ENCODE measurements around the gene PAF1.

The PAF1 gene

GRCh38 chr19:39390751-39391437, at the start of gene PAF1, which contains the start of gene MED29:
Gene PAF1 (minus strand): TSS chr19:39391106. CDS start chr19:39390864, 242 bp downstream.
Gene MED29 (plus strand): TSS chr19:39391378. CDS start chr19:39391423, 45 bp downstream.
- no peak for TF ChIP-seq ZFX (IDR thresholded peaks at IDR 0.05; ENCODE audit: borderline replicate concordance)
- TF ChIP-seq, protein P1, sequence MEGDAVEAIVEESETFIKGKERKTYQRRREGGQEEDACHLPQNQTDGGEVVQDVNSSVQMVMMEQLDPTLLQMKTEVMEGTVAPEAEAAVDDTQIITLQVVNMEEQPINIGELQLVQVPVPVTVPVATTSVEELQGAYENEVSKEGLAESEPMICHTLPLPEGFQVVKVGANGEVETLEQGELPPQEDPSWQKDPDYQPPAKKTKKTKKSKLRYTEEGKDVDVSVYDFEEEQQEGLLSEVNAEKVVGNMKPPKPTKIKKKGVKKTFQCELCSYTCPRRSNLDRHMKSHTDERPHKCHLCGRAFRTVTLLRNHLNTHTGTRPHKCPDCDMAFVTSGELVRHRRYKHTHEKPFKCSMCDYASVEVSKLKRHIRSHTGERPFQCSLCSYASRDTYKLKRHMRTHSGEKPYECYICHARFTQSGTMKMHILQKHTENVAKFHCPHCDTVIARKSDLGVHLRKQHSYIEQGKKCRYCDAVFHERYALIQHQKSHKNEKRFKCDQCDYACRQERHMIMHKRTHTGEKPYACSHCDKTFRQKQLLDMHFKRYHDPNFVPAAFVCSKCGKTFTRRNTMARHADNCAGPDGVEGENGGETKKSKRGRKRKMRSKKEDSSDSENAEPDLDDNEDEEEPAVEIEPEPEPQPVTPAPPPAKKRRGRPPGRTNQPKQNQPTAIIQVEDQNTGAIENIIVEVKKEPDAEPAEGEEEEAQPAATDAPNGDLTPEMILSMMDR (IDR thresholded peaks at IDR 0.05): no peak

DNA sequence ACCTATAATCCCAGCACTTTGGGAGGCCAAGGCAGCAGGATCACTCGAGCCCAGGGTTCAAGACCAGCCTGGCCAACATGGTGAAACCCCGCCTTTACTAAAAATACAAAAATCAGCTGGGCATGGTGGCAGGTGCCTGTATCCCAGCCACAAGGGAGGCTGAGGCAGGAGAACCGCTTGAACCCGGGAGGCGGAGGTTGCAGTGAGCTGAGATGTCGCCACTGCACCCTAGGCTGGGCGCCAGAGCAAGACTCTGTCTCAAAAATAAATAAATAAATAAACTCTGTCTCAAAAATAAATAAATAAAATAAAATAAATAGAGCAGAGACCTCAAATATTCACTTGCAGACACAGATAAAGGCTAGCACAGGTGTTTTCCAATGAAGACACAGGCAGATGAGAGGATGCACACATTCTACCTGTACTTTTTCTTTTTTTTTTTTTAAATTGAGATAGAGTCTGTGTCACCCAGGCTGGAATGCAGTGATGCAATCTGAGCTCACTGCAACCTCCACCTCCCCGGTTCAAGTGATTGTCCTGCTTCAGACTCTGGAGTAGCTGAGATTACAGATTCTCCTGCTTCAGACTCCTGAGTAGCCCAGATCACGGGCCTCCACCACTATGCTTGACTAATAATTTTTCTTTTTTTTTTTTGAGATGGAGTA, 47.5 kb upstream of the PAF1 start:
- TF ChIP-seq, protein P1 (IDR thresholded peaks at IDR 0.05): no peak
- no peak overlapping the region for H3K27ac ChIP-seq

More at GRCh38 chr19:39390751-39391437, at the start of gene PAF1, which contains the start of gene MED29:
- H3K27ac ChIP-seq: peak within 1 kb of the TSS; percentile 91

GRCh38 chr19:39436350-39436716, 45.4 kb upstream of the PAF1 start:
- TF ChIP-seq, protein P1 (IDR thresholded peaks at IDR 0.05): no peak
- no peak for TF ChIP-seq ZFX (IDR thresholded peaks at IDR 0.05; ENCODE audit: borderline replicate concordance)
- H3K27ac ChIP-seq: peak overlapping the region; percentile 85

DNA sequence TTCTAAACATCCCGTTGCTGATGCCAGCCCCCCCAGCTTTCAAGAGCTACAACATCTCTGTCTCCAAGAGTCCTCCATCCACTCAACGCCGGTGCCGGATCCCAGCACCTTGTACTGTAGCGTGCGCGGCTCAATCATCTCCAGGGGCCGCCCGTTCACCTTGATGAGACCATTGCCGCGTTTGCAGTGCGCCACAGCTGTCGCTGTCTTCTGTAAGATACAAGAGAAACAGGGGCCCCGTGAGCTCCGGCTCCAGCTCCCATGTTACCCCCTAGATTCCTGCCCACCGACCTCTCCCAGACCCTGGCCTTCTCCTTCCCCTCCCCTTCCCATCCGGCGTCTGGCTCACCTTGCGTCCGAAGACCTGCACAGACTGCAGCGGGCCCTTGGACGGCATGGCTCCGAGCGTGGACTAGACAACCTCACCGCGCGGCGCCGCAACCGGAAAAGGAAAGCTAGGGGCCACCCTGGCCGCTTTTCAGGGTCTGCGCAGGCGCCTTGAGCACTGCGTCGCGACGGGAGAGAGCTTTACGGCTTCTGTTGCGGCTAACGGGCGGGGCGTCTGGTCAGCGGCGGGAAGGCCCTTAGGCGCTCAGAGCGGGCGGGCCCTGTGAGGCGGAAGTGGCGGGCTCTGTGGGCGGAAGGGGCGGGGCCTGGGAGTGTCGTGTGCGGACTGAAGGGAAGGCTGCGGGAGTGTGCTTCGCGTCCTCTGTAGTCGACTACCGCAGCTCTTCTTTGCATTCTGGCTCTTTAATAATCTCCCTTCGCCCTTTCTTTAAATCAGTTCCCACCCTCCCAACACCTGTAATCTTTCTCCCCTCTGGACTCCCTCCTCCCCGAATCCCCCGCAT, 44.8 kb upstream of the PAF1 start, which contains the start of gene RPS16:
Gene RPS16 (minus strand): TSS at position 451 of the 851 bp plus-strand sequence. CDS start 54 bp downstream, at position 397.
- peak within 1 kb of the TSS; percentile 85 for H3K27ac ChIP-seq
- TF ChIP-seq, protein P1 (IDR thresholded peaks at IDR 0.05): no peak
- TF ChIP-seq ZFX (IDR thresholded peaks at IDR 0.05; ENCODE audit: borderline replicate concordance): no peak

DNA sequence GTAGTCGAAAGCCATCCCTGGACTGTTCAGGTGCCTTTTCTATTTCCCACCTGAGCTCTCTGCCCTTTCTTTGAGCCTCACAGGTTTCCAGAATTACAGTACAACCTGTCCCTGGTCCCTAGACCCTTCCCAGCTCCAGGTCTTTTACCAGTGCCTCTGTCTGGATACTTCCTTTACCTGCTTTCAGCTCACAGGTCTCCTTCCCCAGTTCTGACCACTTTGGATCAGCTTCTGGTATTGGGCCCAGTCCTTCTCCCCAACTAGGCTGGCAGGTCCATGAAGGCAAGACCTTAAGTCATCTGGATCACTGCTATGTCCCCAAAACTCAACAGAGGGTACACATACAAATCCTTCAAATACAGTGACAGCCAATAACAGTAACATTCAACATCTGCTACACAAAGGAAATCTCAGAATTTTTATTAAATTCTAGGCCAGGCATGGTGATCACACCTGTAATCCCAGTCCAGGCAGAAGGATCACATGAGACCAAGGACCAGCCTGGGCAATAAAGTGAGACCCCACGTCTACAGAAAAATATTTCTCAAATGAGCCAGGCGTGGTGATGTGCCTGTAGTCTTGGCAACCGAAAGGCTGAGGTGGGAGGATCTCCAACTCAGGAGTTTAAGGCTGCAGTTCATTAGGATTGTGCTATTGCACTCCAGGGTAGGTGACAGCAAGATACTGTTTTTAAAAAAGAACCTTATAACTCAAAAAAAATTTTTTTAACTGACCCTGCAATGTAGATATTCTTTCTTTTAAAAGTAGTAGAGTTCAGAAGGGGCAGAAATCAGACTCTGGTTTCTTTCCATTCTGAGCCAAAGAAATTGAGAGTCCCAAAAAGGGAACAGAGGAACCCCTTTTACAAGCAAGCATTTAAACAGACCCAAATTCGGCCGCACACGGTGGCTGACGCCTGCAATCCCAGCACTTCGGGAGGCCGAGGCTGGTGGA, 43.5 kb upstream of the PAF1 start:
- TF ChIP-seq, protein P1 (IDR thresholded peaks at IDR 0.05): no peak
- TF ChIP-seq ZFX (IDR thresholded peaks at IDR 0.05; ENCODE audit: borderline replicate concordance): no peak
- peak overlapping the region; percentile 85 for H3K27ac ChIP-seq

DNA sequence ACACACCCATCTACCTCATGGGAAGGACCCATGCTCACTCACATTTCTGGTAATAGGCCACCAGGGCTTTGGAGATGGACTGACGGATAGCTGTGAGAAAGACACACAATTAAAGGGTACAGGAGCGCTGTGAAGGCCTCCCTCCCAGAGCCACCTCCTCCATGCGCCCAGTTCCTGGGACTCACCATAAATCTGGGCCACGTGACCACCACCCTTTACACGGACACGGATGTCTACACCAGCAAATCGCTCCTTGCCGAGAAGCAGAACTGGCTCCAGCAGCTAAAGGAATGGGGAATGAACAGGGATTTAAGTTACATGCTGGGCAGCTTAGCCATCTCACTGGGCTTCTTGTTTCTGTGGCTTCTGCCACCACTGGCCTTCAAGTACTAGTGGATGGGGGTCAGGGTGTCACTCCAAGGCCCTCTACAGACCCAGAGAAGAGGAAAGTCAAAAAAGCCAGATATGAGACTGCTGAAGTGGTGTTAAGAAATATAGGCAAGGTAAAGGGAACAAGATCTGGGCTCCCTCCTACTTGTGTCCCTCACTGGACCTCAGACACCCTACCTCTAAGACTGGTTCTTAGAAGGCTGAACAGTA, 42.7 kb upstream of the PAF1 start:
- TF ChIP-seq, protein P1 (IDR thresholded peaks at IDR 0.05): no peak
- TF ChIP-seq ZFX (IDR thresholded peaks at IDR 0.05; ENCODE audit: borderline replicate concordance): no peak
- H3K27ac ChIP-seq: peak overlapping the region; percentile 85; the same call in 1 of the 2 replicates

Measured in 22Rv1 (cell line).